IMR-90 (cell line): Measurements from ENCODE around the gene GON7.

Experiments used
- BHLHE40 ChIP-seq: fragments of 150-350 bp; IDR thresholded peaks from 2 replicates; pipeline ENCODE4 v1.6.1; 2016; ENCODE audit warnings: mild to moderate bottlenecking, low read depth, low read length
- CEBPB ChIP-seq: IDR thresholded peaks from 2 replicates; pipeline ENCODE4 v1.6.1; 2012; ENCODE audit warnings: low read depth, low read length, improper control_type of control experiment
- CTCF ChIP-seq: conservative IDR thresholded peaks from 2 replicates; pipeline ENCODE4 v1.5.1; 2012; ENCODE audit warnings: mild to moderate bottlenecking, low read depth, low read length, improper control_type of control experiment
- ELK1 ChIP-seq: fragments of 150-350 bp; IDR thresholded peaks from 2 replicates; pipeline ENCODE4 v1.6.1; 2016; ENCODE audit warnings: low read depth, mild to moderate bottlenecking, low read length, moderate library complexity, borderline replicate concordance
- MAFK ChIP-seq: IDR thresholded peaks from 2 replicates; pipeline ENCODE4 v1.6.1; 2012; ENCODE audit warnings: low read depth, low read length, improper control_type of control experiment
- MAZ ChIP-seq: IDR thresholded peaks from 2 replicates; pipeline ENCODE4 v1.6.1; 2012; ENCODE audit warnings: low read depth, mild to moderate bottlenecking, low read length, improper control_type of control experiment, moderate library complexity, borderline replicate concordance
- MXI1 ChIP-seq: IDR thresholded peaks from 2 replicates; pipeline ENCODE4 v1.6.1; 2012; ENCODE audit warnings: low read depth, mild to moderate bottlenecking, low read length, moderate library complexity, borderline replicate concordance
- NFE2L2 ChIP-seq: fragments of 150-350 bp; IDR thresholded peaks from 2 replicates; pipeline ENCODE4 v1.6.1; 2016; ENCODE audit warnings: low read depth, mild to moderate bottlenecking, low read length
- POLR2A ChIP-seq: IDR thresholded peaks from 2 replicates; pipeline ENCODE4 v1.6.1; 2012; ENCODE audit warnings: mild to moderate bottlenecking, low read depth, low read length
- RAD21 ChIP-seq: IDR thresholded peaks from 2 replicates; pipeline ENCODE4 v1.6.1; 2012; ENCODE audit warnings: low read length, improper control_type of control experiment
- SMC3 ChIP-seq: fragments of 150-350 bp; IDR thresholded peaks from 2 replicates; pipeline ENCODE4 v1.6.1; 2016; ENCODE audit warnings: low read depth, mild to moderate bottlenecking, antibody characterized with exemption, low read length, moderate library complexity

- TF ChIP-seq CTCF (no peak), POLR2A (no peak), CEBPB (no peak), ELK1 (no peak), MXI1 (no peak), SMC3 (no peak), NFE2L2 (no peak), MAFK (no peak), BHLHE40 (no peak), RAD21 (no peak), MAZ (no peak)
These were observed 31.4 kb downstream of the GON7 start for GRCh38 chr14:93175492-93175891.
